Adipocyte (in vitro differentiated cells): ENCODE data around the gene PARN.
A peak's percentile ranks its signal among the peaks of the same experiment; 100 is the strongest.
"Not testable (repeated sequence)": the region's sequence is repeated elsewhere in the genome, so short reads cannot be mapped to it uniquely, and the experiment has no call there.

Experiments
- DNase-seq: peaks from one replicate; pipeline ENCODE4 v3.0.0-alpha.2; 2015; ENCODE audit warnings: low read depth
- H3K27me3 ChIP-seq: replicated peaks from 2 replicates; pipeline ENCODE4 v1.7.0; 2013; ENCODE audit warnings: mild to moderate bottlenecking, low read length, moderate library complexity; ENCODE audit not compliant: control insufficient read depth, insufficient read depth
- H3K36me3 ChIP-seq: 2 replicates; pipeline ENCODE4 v1.7.0; 2013; ENCODE audit warnings: low read length, mild to moderate bottlenecking, moderate library complexity; ENCODE audit not compliant: control insufficient read depth, insufficient read depth, severe bottlenecking
- H3K4me1 ChIP-seq: 2 replicates; pipeline ENCODE4 v1.7.0; 2013; ENCODE audit warnings: mild to moderate bottlenecking, low read length, moderate library complexity; ENCODE audit not compliant: control insufficient read depth, insufficient read depth
- H3K4me3 ChIP-seq: 2 replicates; pipeline ENCODE4 v1.7.0; 2013; ENCODE audit warnings: mild to moderate bottlenecking, low read length, moderate library complexity
- H3K9ac ChIP-seq: 2 replicates; pipeline ENCODE4 v1.7.0; 2013; ENCODE audit warnings: mild to moderate bottlenecking, low read length, moderate library complexity
- H3K9me3 ChIP-seq: 2 replicates; pipeline ENCODE4 v1.7.0; 2013; ENCODE audit warnings: mild to moderate bottlenecking, low read length, moderate library complexity; ENCODE audit not compliant: control insufficient read depth

The PARN gene

DNA sequence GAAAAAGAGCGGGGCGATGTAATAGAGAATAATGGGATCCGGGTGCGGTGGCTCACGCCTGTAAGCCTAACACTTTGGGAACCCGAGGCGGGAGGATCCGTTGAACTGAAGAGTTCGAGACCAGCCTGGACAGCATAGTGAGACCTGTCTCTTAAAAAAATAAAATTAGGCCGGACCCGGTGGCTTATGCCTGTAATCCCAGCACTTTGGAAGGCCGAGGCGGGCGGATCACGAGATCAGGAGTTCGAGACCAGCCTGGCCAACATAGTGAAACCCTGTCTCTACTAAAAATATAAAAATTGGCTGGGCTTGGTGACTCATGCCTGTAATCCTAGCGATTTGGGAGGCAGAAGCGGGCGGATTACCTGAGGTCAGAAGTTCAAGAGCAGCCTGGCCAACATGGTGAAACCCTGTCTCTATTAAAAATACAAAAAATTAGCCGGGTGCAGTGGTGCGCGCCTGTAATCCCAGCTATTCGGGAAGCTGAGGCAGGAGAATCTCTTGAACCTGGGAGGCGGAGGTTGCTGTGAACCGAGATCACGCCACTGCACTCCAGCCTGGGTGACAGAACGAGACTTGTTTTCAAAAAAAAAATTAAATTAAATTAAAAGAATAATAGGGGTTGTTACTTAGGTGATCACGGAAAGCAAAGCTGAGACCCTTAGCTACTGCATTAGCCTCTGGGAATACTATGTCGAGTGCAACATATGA, 715 bp upstream of the PARN start:
- DNase-seq, H3K27me3 ChIP-seq, H3K9me3 ChIP-seq: not testable (repeated sequence)
- H3K4me1 ChIP-seq: peaks cover 42% of the 10 kb centered on the region
- H3K36me3 ChIP-seq: peaks cover 23% of the 10 kb centered on the region
- H3K9ac ChIP-seq: peak overlapping the region; percentile 99
- peak overlapping the region; percentile 94 for H3K4me3 ChIP-seq

DNA sequence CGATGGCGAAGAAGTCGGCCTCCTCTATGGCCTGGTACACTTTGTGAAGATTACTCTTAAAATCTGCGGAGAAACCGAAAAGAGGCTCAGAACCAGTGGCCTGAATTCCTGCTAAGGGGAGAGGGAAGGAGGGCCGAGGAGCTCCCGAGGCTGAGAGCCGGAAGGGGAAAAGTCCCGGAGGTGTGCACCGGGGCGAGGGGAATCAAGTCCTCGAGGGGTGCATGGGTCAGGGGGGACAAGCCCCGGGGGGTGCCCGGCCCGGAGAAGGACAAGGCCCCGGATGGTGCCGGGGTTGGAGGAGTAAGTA, 495 bp downstream of the PARN start:
- Histone ChIP-seq H3K9me3 (no peaks in the 10 kb centered on the region), H3K4me1 (peaks cover 30% of the 10 kb centered on the region), H3K36me3 (peaks cover 35% of the 10 kb centered on the region), H3K4me3 (peak overlapping the region; percentile 94), H3K9ac (peak overlapping the region; percentile 99), H3K27me3 (no peaks in the 10 kb centered on the region)
- no peak for DNase-seq

DNA sequence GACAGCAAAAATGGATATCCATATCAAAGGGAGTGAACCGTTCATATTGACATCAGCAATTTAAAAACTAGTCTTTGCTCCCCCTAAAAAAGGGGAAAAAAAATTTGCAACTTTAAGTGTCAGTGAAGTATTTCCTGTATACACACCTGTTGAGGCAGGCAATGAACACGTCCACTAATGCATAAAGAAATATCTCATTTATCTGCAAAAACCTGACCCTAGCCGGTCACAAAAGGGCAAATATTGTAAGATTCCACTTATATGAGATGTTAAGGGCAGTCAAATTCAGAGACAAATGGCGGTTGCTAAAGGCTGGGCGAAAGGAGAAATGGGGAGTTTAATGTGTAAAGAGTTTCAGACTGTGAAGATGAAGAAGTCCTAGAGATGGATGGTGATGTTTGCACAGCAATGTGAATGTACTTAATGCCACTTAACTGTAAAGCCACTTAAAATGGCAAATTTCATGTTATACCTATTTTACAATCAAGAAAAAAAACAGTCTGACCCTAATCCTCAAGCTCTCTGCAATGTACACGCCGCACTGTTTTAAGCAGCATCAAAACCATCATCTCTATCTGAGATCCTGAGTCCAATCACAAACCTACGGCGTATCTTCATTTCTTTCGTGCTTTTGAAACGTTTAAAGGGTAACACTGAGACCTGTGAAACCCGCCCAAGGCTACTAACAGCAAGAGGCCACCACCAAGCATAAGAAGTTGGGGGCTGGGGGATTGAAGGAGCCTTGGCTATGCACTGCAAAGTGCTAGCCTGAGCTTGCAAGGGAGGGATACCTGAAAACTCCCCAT, 1.1 kb downstream of the PARN start:
- Histone ChIP-seq H3K9me3 (no peaks in the 10 kb centered on the region), H3K4me1 (peaks cover 25% of the 10 kb centered on the region), H3K36me3 (peaks cover 40% of the 10 kb centered on the region), H3K4me3 (peak overlapping the region; percentile 94), H3K27me3 (no peaks in the 10 kb centered on the region), H3K9ac (peak overlapping the region; percentile 99)
- DNase-seq: peak; percentile 15

DNA sequence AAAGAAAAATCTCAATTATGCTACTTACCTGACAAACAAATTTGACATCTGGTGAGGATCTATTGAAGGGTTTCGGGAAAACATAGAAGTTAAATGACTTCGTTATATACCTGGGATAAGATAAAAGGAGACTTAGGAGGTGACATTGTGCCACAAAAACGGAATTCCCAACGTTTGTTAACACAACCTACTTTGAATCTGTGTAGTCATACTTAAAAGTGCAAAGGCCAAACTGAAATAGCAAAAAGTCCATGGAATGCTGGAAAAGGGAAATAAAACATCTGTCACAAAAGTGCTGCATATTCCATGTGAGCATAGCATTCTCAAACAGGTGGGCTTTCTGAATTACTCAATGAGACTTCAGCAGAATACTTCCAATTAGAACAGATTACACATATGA, 3.0 kb downstream of the PARN start:
- no peak overlapping the region for H3K9ac ChIP-seq
- no peak overlapping the region for H3K4me3 ChIP-seq
- H3K36me3 ChIP-seq: peaks cover 54% of the 10 kb centered on the region
- peaks cover 22% of the 10 kb centered on the region for H3K4me1 ChIP-seq
- no peaks in the 10 kb centered on the region for H3K9me3 ChIP-seq
- H3K27me3 ChIP-seq: no peaks in the 10 kb centered on the region
- no peak for DNase-seq

DNA sequence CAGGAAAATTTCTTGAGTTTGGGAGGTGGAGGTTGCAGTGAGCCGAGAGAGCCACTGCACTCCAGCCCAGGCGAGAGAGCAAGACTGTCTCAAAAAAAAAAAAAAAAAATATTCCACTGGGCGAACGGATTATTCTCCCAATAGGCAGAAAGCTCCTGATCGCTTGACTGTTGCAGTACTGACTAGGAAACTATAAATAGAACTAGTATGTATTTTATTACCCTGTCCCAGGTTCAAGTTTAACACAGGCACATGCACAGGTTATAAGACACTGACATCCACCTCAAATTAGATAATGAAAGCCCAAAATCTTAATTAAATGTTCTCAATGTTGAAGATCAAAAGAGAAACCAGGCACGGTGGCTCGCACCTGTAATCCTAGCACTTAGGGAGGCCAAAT, 11.5 kb downstream of the PARN start:
- Histone ChIP-seq H3K4me3 (no peak overlapping the region), H3K9ac (no peak overlapping the region), H3K36me3 (peaks cover 75% of the 10 kb centered on the region), H3K9me3 (no peaks in the 10 kb centered on the region), H3K4me1 (no peaks in the 10 kb centered on the region), H3K27me3 (no peaks in the 10 kb centered on the region)
- no peak for DNase-seq

DNA sequence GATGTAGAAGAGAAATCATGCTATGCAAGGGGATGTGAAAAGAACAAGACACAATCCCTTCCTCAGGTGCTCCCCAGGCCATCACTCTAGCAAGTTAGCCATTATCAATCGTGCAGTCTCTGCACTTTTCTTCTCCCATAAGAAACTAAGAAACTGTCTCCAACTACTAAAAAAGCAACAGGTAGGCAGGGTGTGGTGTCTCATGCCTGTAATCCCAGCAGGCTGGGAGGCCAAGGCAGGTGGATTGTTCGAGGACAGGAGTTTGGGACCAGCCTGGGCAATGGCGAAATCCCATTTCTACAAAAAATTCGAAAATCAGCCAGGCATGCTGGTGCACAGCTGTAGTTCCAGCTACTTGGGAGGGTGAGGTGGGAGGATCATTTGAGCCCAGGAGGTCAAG, 13.8 kb downstream of the PARN start:
- peaks cover 73% of the 10 kb centered on the region for H3K36me3 ChIP-seq
- no peak overlapping the region for H3K4me3 ChIP-seq

DNA sequence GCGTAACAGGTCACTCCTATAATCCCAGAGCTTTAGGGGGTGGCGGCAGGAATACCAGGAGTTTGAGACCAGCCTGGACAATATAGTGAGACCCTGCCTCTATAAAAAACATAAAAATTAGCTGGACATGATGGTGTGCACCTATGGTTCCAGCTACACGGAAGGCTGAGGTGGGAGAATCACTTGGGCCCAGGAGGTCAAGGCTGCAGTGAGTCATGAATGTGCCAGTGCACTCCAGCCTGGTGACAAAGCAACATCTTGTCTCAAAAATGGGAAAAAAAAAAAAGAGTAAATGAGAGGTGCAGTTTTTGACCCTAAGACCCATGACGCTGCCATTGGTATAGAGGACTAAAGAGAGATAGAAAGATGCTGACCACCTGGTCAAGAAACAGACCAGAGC, 16.1 kb downstream of the PARN start:
- H3K36me3 ChIP-seq: peaks cover 82% of the 10 kb centered on the region
- no peaks in the 10 kb centered on the region for H3K27me3 ChIP-seq
- H3K4me1 ChIP-seq: peaks cover 1% of the 10 kb centered on the region
- DNase-seq: no peak
- no peak overlapping the region for H3K9ac ChIP-seq
- no peak overlapping the region for H3K4me3 ChIP-seq
- H3K9me3 ChIP-seq: no peaks in the 10 kb centered on the region

More for the DNA sequence above, 13.8 kb downstream of the PARN start:
- no peaks in the 10 kb centered on the region for H3K4me1 ChIP-seq
- no peaks in the 10 kb centered on the region for H3K27me3 ChIP-seq
- no peak for DNase-seq
- H3K9ac ChIP-seq: no peak overlapping the region
- no peaks in the 10 kb centered on the region for H3K9me3 ChIP-seq

DNA sequence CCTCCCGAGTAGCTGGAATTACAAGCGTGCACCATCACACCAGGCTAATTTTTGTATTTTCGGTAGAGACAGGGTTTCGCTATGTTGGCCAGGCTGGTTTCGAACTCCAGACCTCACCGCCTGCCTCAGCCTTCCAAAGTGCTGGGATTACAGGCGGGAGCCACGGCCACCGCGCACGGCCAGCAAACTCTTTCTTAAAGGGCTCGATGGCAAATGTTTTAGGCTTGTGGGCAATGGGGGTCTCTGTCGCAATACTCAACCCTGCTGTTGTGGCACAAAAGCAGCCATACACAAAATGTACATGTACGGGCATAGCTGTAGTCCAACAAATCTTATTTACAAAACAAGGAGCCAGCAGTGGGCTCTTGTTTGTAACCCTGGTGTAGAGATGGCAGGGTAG, 18.4 kb downstream of the PARN start:
- peaks cover 87% of the 10 kb centered on the region for H3K36me3 ChIP-seq
- no peak overlapping the region for H3K4me3 ChIP-seq
- DNase-seq: no peak

DNA sequence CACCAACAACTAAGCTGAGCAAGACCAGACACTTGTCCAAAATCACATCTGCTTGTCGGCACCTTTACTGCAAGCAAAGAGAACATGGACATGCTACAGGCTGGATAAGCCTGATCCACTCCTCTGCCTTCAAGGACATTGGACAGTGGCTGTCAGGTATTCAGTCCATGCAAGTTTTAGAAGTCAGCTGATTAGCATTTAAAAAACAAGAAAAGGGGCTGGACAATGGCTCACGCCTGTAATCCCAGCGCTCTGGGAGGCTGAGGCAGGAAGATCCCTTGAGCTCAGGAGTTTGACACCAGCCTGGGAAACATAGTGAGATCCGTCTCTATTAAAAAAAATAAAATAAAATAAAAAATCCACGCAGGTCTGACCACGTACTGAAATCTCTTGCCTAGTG, 20.3 kb downstream of the PARN start:
- Histone ChIP-seq H3K27me3 (no peaks in the 10 kb centered on the region), H3K9ac (no peak overlapping the region), H3K9me3 (no peaks in the 10 kb centered on the region), H3K36me3 (peaks cover 86% of the 10 kb centered on the region), H3K4me1 (peaks cover 6% of the 10 kb centered on the region), H3K4me3 (no peak overlapping the region)
- DNase-seq: no peak

More for the DNA sequence above, 18.4 kb downstream of the PARN start:
- Histone ChIP-seq H3K9me3 (no peaks in the 10 kb centered on the region), H3K9ac (no peak overlapping the region), H3K4me1 (peaks cover 6% of the 10 kb centered on the region), H3K27me3 (no peaks in the 10 kb centered on the region)

DNA sequence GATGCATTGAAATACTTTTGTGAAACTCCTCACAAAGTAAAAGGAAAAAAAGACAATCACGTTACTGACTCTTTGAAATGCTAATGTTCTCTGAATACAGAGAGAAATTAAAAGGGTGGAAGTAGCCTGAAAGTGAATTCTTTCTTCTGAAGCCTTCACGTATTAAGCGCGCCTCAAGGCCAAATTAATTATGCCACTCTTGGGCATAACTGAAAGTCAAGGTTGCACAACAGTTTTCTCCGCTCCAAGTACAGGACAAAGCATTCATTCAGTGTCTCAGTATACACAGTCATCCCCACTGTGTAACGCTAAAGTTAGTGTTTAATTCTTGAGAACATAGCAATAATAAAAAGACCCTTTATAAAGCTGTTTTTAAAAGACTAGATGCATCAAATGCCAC, 21.5 kb downstream of the PARN start:
- H3K9me3 ChIP-seq: no peaks in the 10 kb centered on the region
- H3K4me1 ChIP-seq: peaks cover 6% of the 10 kb centered on the region
- DNase-seq: no peak
- H3K4me3 ChIP-seq: no peak overlapping the region
- H3K27me3 ChIP-seq: no peaks in the 10 kb centered on the region
- peaks cover 84% of the 10 kb centered on the region for H3K36me3 ChIP-seq
- H3K9ac ChIP-seq: no peak overlapping the region

DNA sequence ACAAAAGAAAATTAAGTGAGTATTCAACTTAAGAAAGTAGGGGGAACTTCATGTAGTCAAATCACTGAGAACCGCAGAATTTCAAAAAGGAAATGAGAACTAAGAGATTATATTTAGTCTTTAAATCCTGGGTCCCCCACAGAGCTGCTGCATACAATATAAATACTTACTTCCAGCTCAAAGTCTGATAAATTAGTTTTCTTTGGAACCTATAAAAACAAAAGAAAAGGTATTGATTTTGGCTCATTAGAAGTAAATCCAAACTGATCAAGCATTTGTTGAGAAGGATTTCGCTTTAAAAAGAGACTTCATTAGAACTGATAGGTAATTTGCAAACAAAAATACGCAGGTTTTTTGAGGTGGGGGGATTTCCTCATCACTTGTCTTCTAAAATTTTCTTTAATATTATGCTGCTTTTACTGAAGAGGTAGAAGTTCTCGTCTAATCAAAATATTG, 21.9 kb downstream of the PARN start:
- Histone ChIP-seq H3K9me3 (no peaks in the 10 kb centered on the region), H3K27me3 (no peaks in the 10 kb centered on the region), H3K4me3 (no peak overlapping the region), H3K4me1 (peaks cover 6% of the 10 kb centered on the region), H3K9ac (no peak overlapping the region), H3K36me3 (peaks cover 84% of the 10 kb centered on the region)
- DNase-seq: no peak
